Right hindlimb (tissue), 1 donor: ENCODE results near the gene CORO2B.
A peak's percentile ranks its signal among the peaks of the same experiment; 100 is the strongest.

ENCODE experiments used
- DNase-seq: peaks from one replicate; pipeline ENCODE4 v3.0.0-alpha.2; 2018

The CORO2B gene

GRCh38 chr15:68593341-68593740 lies 14.5 kb downstream of the CORO2B start:
- no peak for DNase-seq

- DNase-seq = no peak
These were observed 15.2 kb downstream of the CORO2B start for GRCh38 chr15:68593828-68594532.

GRCh38 chr15:68594533-68595259 lies 15.9 kb downstream of the CORO2B start:
- no peak for DNase-seq

- no peak for DNase-seq
These were observed 16.4 kb downstream of the CORO2B start for GRCh38 chr15:68595260-68595564.

GRCh38 chr15:68595761-68596160 lies 17.0 kb downstream of the CORO2B start:
- no peak for DNase-seq

GRCh38 chr15:68596691-68597090 lies 17.9 kb downstream of the CORO2B start:
- no peak for DNase-seq

GRCh38 chr15:68597581-68597980 lies 18.8 kb downstream of the CORO2B start:
- no peak for DNase-seq

GRCh38 chr15:68598171-68599152 lies 19.7 kb downstream of the CORO2B start:
- DNase-seq = no peak

GRCh38 chr15:68599153-68599545 lies 20.4 kb downstream of the CORO2B start:
- no peak for DNase-seq

- DNase-seq = peak; percentile 44
These were observed 20.8 kb downstream of the CORO2B start for GRCh38 chr15:68599560-68600071.

GRCh38 chr15:68601206-68602197 lies 22.7 kb downstream of the CORO2B start:
- no peak for DNase-seq

- DNase-seq = no peak
These were observed 23.8 kb downstream of the CORO2B start for GRCh38 chr15:68602459-68603215.

GRCh38 chr15:68603216-68603595 lies 24.4 kb downstream of the CORO2B start:
- no peak for DNase-seq

- DNase-seq = no peak
These were observed 25.2 kb downstream of the CORO2B start for GRCh38 chr15:68603951-68604350.

- DNase-seq = peak; percentile 56
These were observed 26.2 kb downstream of the CORO2B start for GRCh38 chr15:68604840-68605478.

GRCh38 chr15:68606375-68606774 lies 27.6 kb downstream of the CORO2B start:
- DNase-seq = no peak

GRCh38 chr15:68608206-68608843 lies 29.5 kb downstream of the CORO2B start:
- peak; percentile 83 for DNase-seq

GRCh38 chr15:68608844-68609232 lies 30.0 kb downstream of the CORO2B start:
- DNase-seq = no peak

GRCh38 chr15:68609629-68610028 lies 30.8 kb downstream of the CORO2B start:
- DNase-seq = no peak

GRCh38 chr15:68610825-68611224 lies 32.0 kb downstream of the CORO2B start:
- no peak for DNase-seq
